ENCODE data around the gene SZRD1. TPM values are rescaled to one million over a fixed set of nuclear protein-coding genes. Genes with fewer than 3 reads are reported as not detected.

SZRD1 gene
- total RNA-seq, 2 donors from 2014 or later: 54.4 to 81.2 TPM

- H3K4me1 ChIP-seq: peaks cover 0 to 86% of the 10 kb centered on the region in 2 donors
Observed at GRCh38 chr1:16372535-16373285, 5.7 kb downstream of the SZRD1 start.

GRCh38 chr1:16374266-16374665 lies 7.2 kb downstream of the SZRD1 start:
- no peak for TF ChIP-seq CTCF (IDR thresholded peaks at IDR 0.05)
- H3K4me3 ChIP-seq: no peak overlapping the region
- DNase-seq (ENCODE audit: low spot score): no peak
- no peaks in the 10 kb centered on the region for H3K9me3 ChIP-seq
- H3K36me3 ChIP-seq: no peaks in the 10 kb centered on the region
- no peak overlapping the region for H3K27ac ChIP-seq
- no peaks in the 10 kb centered on the region for H3K27me3 ChIP-seq
- H3K4me1 ChIP-seq: peaks cover 0 to 85% of the 10 kb centered on the region in 2 donors

More at GRCh38 chr1:16372535-16373285, 5.7 kb downstream of the SZRD1 start:
- H3K27ac ChIP-seq: no peak overlapping the region
- H3K27me3 ChIP-seq: no peaks in the 10 kb centered on the region
- H3K36me3 ChIP-seq: no peaks in the 10 kb centered on the region
- H3K4me3 ChIP-seq: no peak overlapping the region
- no peaks in the 10 kb centered on the region for H3K9me3 ChIP-seq
- DNase-seq (ENCODE audit: low spot score): no peak
- TF ChIP-seq CTCF (IDR thresholded peaks at IDR 0.05): no peak

DNA sequence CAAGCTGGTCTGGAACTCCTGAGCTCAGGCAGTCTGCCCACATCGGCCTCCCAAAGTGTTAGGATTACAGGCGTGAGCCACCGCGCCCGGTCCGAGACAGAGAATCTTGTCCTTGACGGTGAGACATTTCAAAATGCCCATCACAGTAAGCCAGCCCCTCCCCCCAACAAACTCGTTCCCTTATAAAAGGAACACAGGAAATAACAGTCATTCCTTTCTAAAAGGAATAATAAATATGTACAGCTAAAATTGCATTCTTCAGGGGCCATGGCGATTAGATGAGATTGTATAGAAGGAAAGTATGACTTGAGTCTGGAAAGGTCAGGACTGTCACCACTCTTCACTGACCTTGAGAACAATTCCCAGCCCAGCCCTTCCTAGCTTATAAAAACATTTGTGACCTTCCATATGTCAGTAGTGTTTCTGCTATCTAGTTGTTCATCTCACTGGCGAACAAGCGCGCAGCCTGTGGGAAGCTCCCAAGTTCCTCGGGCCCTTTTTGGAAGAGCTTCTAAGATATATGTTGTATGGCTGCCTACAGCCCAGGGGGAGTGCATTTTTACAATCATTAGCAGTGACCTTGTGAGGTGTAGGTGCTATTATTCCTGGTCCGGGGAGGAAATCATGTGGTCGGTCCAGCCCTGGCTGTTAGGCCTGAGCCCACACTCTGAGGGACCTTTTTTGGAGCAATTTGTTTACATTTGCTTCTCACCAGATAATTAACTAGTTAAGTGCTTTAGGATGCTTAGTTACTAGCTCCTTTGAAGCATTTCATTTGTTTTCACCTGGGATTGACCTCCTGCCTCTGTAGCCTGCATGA lies 8.7 kb downstream of the SZRD1 start:
- Histone ChIP-seq H3K9me3 (no peaks in the 10 kb centered on the region), H3K36me3 (no peaks in the 10 kb centered on the region), H3K27ac (peak overlapping the region; percentile 33 to 47), H3K27me3 (no peaks in the 10 kb centered on the region), H3K4me1 (peaks cover 0 to 76% of the 10 kb centered on the region in 2 donors), H3K4me3 (no peak overlapping the region)
- no peak for TF ChIP-seq CTCF (IDR thresholded peaks at IDR 0.05)
- no peak for DNase-seq (ENCODE audit: low spot score)

GRCh38 chr1:16376971-16377370 lies 9.9 kb downstream of the SZRD1 start:
- no peak for TF ChIP-seq CTCF (IDR thresholded peaks at IDR 0.05)
- H3K4me3 ChIP-seq: no peak overlapping the region
- no peaks in the 10 kb centered on the region for H3K27me3 ChIP-seq
- H3K4me1 ChIP-seq: peaks cover 0 to 70% of the 10 kb centered on the region in 2 donors
- no peaks in the 10 kb centered on the region for H3K9me3 ChIP-seq
- DNase-seq (ENCODE audit: low spot score): no peak
- H3K36me3 ChIP-seq: no peaks in the 10 kb centered on the region
- no peak overlapping the region for H3K27ac ChIP-seq

- Histone ChIP-seq H3K27ac (no peak overlapping the region), H3K4me1 (peaks cover 0 to 59% of the 10 kb centered on the region in 2 donors)
- DNase-seq (ENCODE audit: low spot score): no peak
Observed at GRCh38 chr1:16378443-16378842, 11.4 kb downstream of the SZRD1 start.

More at GRCh38 chr1:16378443-16378842, 11.4 kb downstream of the SZRD1 start:
- Histone ChIP-seq H3K9me3 (no peaks in the 10 kb centered on the region), H3K27me3 (no peaks in the 10 kb centered on the region), H3K36me3 (no peaks in the 10 kb centered on the region), H3K4me3 (no peak overlapping the region)
- TF ChIP-seq CTCF (IDR thresholded peaks at IDR 0.05): no peak
